Tibial artery (tissue), 4 donors: ENCODE measurements around the gene KBTBD2.

Experiments
- DNase-seq, 2 donors: peaks; one replicate each; pipeline ENCODE4 v3.0.0-alpha.2; 2019
- H3K27ac ChIP-seq, 2 donors: fragments of 200-600 bp; sonication (generic) in 1 of 2; 1 replicate in 1 of 2; 2 replicates in 1 of 2; pipeline ENCODE4 v1.5.1; 2018 to 2019; ENCODE audit warnings: mild to moderate bottlenecking in 1 of 2
- H3K27me3 ChIP-seq, 2 donors: fragments of 200-600 bp; sonication (generic) in 1 of 2; one replicate each; pipeline versions ENCODE4 v1.5.1 to v1.6.0; 2016 to 2019
- H3K36me3 ChIP-seq, 3 donors: fragments of 200-600 bp; sonication (generic) in 2 of 3; one replicate each; pipeline ENCODE4 v1.5.1; 2016 to 2019; ENCODE audit warnings: mild to moderate bottlenecking in 2 of 3
- H3K4me1 ChIP-seq, 4 donors: fragments of 200-600 bp; sonication (generic) in 2 of 4; 1 replicate in 3 of 4; 2 replicates in 1 of 4; pipeline ENCODE4 v1.5.1; 2016 to 2019
- H3K4me3 ChIP-seq, 2 donors: fragments of 200-600 bp; sonication (generic) in 1 of 2; 1 replicate in 1 of 2; 2 replicates in 1 of 2; pipeline ENCODE4 v1.5.1; 2018 to 2019; ENCODE audit warnings: mild to moderate bottlenecking in 2 of 2
- H3K9me3 ChIP-seq, 3 donors: fragments of 200-600 bp; sonication (generic) in 1 of 3; one replicate each; pipeline ENCODE4 v1.5.1; 2016 to 2019
- intact Hi-C: fragments of 100-400 bp; cut with DNase I; formaldehyde crosslinking; loops from one replicate; pipeline ENCODE4 v1.15.0; 2023; ENCODE audit warnings: low total_unique reads
- TF ChIP-seq, protein P1 (sequence below), 2 experiments: fragments of 200-600 bp in 1 of 2; fragments of 450-650 bp in 1 of 2; IDR thresholded peaks; one replicate each; pipeline ENCODE4 v1.5.1; 2017 to 2019; ENCODE audit warnings: antibody characterized with exemption in 2 of 2, mild to moderate bottlenecking in 1 of 2, moderate library complexity in 1 of 2

The KBTBD2 gene

DNA sequence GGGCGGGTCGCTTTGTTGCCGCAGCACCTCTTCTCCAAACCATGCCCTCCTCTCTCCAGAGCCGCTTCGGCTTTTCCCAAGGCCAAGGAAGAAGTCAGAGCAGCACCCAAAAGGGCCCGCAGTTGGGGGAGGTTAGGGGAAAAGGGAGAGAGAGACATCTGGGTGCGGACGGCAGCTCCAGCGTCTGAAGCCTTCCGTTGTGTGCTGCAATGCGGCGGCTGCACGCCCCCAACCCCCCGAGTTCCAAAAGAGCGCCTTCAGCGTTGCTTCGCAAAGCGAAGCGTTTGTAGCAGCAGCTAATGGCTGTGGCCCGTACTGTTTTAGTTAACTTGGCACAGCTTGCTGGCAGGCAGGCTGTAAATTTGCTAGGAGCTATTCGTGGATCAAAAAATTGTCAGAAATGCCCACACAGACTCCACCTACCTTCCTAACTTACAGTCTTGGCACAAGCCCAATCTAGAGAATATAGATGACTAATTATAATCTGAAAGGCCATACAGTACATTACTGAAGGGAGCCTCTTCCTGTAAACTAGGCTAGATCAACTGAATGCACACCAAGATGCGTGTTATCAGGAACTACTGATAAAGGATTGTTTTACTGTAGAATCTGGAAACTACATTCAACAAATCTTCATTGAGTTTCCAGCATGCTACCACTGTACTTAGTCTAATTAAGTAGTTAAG is 1.1 kb upstream of the KBTBD2 start:
- Histone ChIP-seq H3K4me3 (peak overlapping the region; percentile 97 to 99), H3K4me1 (peaks cover 0 to 29% (median 20%) of the 10 kb centered on the region in 4 donors), H3K27ac (peak overlapping the region; percentile 100), H3K9me3 (no peaks in the 10 kb centered on the region), H3K36me3 (no peaks in the 10 kb centered on the region), H3K27me3 (no peaks in the 10 kb centered on the region)
- intact Hi-C loops, result loop anchor here (5.0 to 10.0 kb wide), 3 partner anchors 48 to 400 kb away; partner anchors contain the start of gene LSM5
- TF ChIP-seq, protein P1, sequence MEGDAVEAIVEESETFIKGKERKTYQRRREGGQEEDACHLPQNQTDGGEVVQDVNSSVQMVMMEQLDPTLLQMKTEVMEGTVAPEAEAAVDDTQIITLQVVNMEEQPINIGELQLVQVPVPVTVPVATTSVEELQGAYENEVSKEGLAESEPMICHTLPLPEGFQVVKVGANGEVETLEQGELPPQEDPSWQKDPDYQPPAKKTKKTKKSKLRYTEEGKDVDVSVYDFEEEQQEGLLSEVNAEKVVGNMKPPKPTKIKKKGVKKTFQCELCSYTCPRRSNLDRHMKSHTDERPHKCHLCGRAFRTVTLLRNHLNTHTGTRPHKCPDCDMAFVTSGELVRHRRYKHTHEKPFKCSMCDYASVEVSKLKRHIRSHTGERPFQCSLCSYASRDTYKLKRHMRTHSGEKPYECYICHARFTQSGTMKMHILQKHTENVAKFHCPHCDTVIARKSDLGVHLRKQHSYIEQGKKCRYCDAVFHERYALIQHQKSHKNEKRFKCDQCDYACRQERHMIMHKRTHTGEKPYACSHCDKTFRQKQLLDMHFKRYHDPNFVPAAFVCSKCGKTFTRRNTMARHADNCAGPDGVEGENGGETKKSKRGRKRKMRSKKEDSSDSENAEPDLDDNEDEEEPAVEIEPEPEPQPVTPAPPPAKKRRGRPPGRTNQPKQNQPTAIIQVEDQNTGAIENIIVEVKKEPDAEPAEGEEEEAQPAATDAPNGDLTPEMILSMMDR (IDR thresholded peaks at IDR 0.05), result no peak
- DNase-seq, result peak; percentile 48 to 72

DNA sequence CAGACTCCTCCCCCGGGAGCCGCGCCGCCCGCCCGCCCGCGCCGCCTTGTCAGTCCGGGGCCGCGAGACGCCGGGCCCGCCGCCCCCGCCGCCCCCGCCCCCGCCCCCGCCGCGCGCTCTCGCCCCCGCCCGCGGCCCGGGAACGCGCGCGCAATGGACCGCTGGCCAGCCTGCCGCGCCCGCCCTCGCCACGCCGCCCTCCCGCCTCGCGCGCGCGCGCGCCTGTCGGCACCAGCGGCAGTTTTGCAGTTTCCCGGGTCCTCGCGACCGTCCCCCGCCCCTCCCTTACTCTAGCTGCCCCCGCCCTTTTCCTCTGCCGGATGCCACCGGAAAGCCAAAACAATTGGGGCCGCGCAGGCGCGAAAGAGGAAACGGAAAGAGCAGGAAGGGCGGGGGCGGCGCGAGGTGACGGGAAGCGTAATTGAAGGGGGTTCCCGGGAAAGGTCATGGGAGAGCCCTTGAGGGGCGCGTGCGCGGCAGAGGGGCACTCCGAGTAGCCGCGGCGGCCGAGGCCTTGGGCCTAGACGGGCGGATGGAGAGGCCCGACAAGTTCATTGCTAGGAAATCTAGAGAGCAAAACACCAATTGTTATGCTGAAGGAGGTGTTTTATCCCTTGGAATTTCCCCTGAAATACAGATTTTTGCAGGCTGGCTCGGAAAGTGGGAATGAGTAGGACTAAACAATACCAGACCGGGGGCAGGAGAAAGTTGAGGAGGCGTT is 400 bp upstream of the KBTBD2 start:
- H3K27me3 ChIP-seq, result no peaks in the 10 kb centered on the region
- TF ChIP-seq, protein P1 (IDR thresholded peaks at IDR 0.05), result no peak
- DNase-seq, result peak; percentile 96 to 99
- no peaks in the 10 kb centered on the region for H3K9me3 ChIP-seq
- H3K36me3 ChIP-seq, result no peaks in the 10 kb centered on the region
- H3K4me3 ChIP-seq, result peak overlapping the region; percentile 97 to 99
- H3K27ac ChIP-seq, result peak overlapping the region; percentile 100
- peaks cover 0 to 36% (median 21%) of the 10 kb centered on the region in 4 donors for H3K4me1 ChIP-seq
- intact Hi-C loops, result loop anchor here (5.0 to 10.0 kb wide), 3 partner anchors 47 to 400 kb away; partner anchors contain the start of gene LSM5

DNA sequence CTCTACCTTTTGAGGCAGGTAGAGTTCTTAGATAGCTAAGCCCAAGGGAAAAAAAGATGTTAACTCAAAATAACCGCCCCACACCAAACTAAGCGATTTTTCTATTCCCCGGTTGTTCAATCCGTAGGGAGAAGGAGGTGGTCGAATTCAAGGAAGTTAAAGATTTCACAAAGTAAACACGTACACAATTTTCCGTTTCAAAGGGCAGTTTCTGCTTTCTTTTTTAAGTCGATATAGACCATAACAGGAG is 842 bp downstream of the KBTBD2 start:
- H3K27me3 ChIP-seq, result no peaks in the 10 kb centered on the region
- TF ChIP-seq, protein P1 (IDR thresholded peaks at IDR 0.05), result no peak
- DNase-seq, result no peak
- H3K4me3 ChIP-seq, result peak overlapping the region; percentile 97 to 99
- peaks cover 0 to 48% (median 21%) of the 10 kb centered on the region in 4 donors for H3K4me1 ChIP-seq
- H3K36me3 ChIP-seq, result no peaks in the 10 kb centered on the region
- H3K27ac ChIP-seq, result peak overlapping the region; percentile 100
- intact Hi-C loops, result loop anchor here (5.0 to 10.0 kb wide), 3 partner anchors 46 to 398 kb away; partner anchors contain the start of gene LSM5
- H3K9me3 ChIP-seq, result no peaks in the 10 kb centered on the region

DNA sequence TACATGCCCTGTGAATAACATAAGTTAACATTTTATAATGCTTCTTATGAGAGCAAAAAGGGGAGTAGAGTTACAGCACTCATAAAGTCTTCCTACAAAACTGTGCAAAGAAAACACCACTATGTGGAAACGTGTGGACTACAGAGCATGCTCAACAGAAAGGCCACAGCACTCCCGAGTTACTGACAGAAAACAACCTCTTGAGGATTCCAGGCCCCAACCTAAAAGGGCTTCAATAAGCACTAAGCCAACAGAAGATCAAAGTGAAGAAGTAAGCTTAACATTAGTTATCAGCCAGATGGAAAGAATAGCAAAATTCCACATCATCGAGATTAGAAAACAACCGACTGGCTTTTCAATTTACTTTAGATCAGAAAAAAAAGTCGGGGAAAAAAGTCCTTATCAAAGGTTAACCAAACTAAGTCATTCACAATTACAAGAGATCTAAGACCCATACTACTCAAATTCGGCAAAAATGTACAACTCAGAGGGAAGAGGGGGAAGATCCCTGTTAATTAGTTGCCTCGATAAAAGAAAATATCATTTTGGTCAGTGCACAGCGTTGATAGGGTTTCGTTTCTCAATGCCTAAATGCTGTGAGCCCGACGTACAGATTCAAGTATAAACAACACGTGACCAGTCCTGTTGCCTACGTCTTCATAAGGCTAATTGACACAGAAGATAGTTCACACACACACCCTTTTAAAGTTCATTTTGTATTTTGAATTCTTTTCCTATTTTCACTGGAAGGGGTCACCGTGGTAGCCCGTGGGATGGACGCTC is 1.4 kb downstream of the KBTBD2 start:
- Histone ChIP-seq H3K4me3 (peak overlapping the region; percentile 97 to 99), H3K36me3 (no peaks in the 10 kb centered on the region), H3K9me3 (no peaks in the 10 kb centered on the region), H3K27ac (peak overlapping the region; percentile 100), H3K4me1 (peaks cover 0 to 53% (median 21%) of the 10 kb centered on the region in 4 donors), H3K27me3 (no peaks in the 10 kb centered on the region)
- TF ChIP-seq, protein P1 (IDR thresholded peaks at IDR 0.05), result no peak
- DNase-seq, result peak in 1 of 2 donors; percentile 35
- intact Hi-C loops, result loop anchor here (5.0 to 10.0 kb wide), 3 partner anchors 45 to 398 kb away; partner anchors contain the start of gene LSM5

DNA sequence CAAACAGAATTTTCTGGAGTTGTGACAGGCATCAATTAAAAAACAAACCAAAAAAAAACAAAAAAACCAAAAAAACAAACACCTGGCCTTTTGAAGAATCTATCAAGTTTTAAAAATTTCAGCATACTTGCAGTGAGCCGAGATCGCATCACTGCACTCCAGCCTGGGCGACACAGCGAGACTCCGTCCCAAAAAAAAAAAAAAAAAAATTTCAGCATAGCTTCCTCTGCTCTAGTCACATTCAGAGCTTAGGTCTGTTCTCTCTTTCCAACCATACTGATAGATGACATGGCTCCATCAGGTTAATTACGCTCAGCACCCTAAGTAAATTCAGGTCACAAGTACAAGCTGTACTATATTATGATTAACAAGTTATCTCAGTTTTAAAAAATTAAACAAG is 3.1 kb downstream of the KBTBD2 start:
- no peak overlapping the region for H3K27ac ChIP-seq
- TF ChIP-seq, protein P1 (IDR thresholded peaks at IDR 0.05), result no peak
- peaks cover 0 to 65% (median 25%) of the 10 kb centered on the region in 4 donors for H3K4me1 ChIP-seq
- no peaks in the 10 kb centered on the region for H3K9me3 ChIP-seq
- no peak for DNase-seq
- H3K27me3 ChIP-seq, result no peaks in the 10 kb centered on the region
- intact Hi-C loops, result no loop called here
- H3K4me3 ChIP-seq, result no peak overlapping the region
- no peaks in the 10 kb centered on the region for H3K36me3 ChIP-seq
